ENCODE results near the gene ZMYND11. TPM values are rescaled to one million over a fixed set of nuclear protein-coding genes. Genes with fewer than 3 reads are reported as not detected.
"Not testable (repeated sequence)": the region's sequence is repeated elsewhere in the genome, so short reads cannot be mapped to it uniquely, and the experiment has no call there.

Gene ZMYND11
- total RNA-seq, 3 donors from 2014 or later (not counting 1 experiment from before 2014, with no cell fraction given), result 50.6 to 63.9 (median 52.6) TPM

DNA sequence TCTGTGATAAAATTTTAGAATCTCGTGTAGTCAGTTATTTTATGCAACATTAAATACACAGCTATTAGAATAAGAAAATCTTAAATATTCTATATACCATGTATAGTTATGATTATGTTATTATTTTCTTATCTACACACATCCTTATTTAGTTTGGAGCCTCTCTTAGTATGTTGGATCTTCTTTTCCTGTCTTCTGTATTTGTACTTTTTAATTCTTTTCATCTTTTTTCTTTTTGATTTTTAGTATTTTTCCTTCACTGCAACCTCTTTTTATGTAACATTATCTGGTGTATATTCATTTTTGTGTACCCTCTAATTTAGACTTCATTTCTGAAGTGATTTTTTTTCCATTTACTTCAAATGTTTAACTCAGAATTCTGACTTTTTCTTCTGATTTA, 48.9 kb downstream of the ZMYND11 start:
- Histone ChIP-seq H3K36me3 (ENCODE audit: control insufficient read depth, insufficient read depth, low read length) (peaks cover 12% of the 10 kb centered on the region), H3K27ac (ENCODE audit: low read length) (no peak overlapping the region), H3K27me3 (ENCODE audit: control insufficient read depth, insufficient read depth, low read length) (no peaks in the 10 kb centered on the region), H3K9me3 (ENCODE audit: control insufficient read depth, insufficient read depth, low read length) (no peaks in the 10 kb centered on the region), H3K4me3 (ENCODE audit: low read length) (no peak overlapping the region), H3K4me1 (ENCODE audit: control insufficient read depth, insufficient read depth, low read length) (no peaks in the 10 kb centered on the region)
- intact Hi-C loops (cut with micrococcal nuclease), result no loop called here
- peaks cover 13 to 17% of the 10 kb centered on the region in 2 donors for H3K4me1 Mint-ChIP-seq
- no peak overlapping the region for H3K4me3 Mint-ChIP-seq
- ATAC-seq (no peak), DNase-seq (no peak)
- H3K9me3 Mint-ChIP-seq, result peaks cover 0 to 7% of the 10 kb centered on the region in 2 donors
- no peak for TF ChIP-seq CTCF (IDR thresholded peaks at IDR 0.05)
- no CpG with 5 or more reads among the region's 1 CpG for WGBS (ENCODE audit: insufficient coverage)
- no peak overlapping the region for H3K27ac Mint-ChIP-seq
- no peaks in the 10 kb centered on the region for H3K27me3 Mint-ChIP-seq (ENCODE audit: low read depth in 2 of 2)
- peaks cover 19% of the 10 kb centered on the region for H3K36me3 Mint-ChIP-seq

GRCh38 chr10:184911-185310, 49.7 kb downstream of the ZMYND11 start:
- Mint-ChIP-seq H3K4me1 (peaks cover 13 to 23% of the 10 kb centered on the region in 2 donors), H3K36me3 (peaks cover 19% of the 10 kb centered on the region), H3K9me3 (peaks cover 0 to 7% of the 10 kb centered on the region in 2 donors), H3K27me3 (ENCODE audit: low read depth in 2 of 2) (no peaks in the 10 kb centered on the region), H3K27ac (no peak overlapping the region), H3K4me3 (no peak overlapping the region)
- no peak for ATAC-seq
- no peak for DNase-seq
- 96% methylated on average over 4 of the region's 5 CpGs for WGBS (ENCODE audit: insufficient coverage)
- no peak for TF ChIP-seq CTCF (IDR thresholded peaks at IDR 0.05)
- intact Hi-C loops (cut with micrococcal nuclease), result no loop called here
- Histone ChIP-seq H3K27ac (ENCODE audit: low read length) (no peak overlapping the region), H3K27me3 (ENCODE audit: control insufficient read depth, insufficient read depth, low read length) (no peaks in the 10 kb centered on the region), H3K4me3 (ENCODE audit: low read length) (no peak overlapping the region), H3K9me3 (ENCODE audit: control insufficient read depth, insufficient read depth, low read length) (no peaks in the 10 kb centered on the region), H3K36me3 (ENCODE audit: control insufficient read depth, insufficient read depth, low read length) (peaks cover 12% of the 10 kb centered on the region), H3K4me1 (ENCODE audit: control insufficient read depth, insufficient read depth, low read length) (no peaks in the 10 kb centered on the region)

DNA sequence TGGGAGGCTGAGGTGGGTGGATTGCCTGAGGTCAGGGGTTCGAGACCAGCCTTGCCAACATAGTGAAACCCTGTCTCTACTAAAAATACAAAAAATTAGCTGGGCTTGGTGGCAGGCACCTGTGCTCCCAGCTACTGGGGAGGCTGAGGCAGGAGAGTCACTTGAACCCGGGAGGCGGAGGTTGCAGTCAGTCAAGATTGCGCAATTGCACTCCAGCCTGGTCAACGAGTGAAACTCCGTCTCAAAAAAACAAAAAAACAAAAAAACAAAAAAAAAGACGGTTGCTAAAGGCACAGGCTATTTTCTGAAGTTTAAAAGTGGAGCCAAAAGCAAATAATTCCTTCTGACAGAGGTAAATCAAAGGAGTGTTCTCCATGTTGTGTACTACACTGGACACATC, 50.3 kb downstream of the ZMYND11 start:
- H3K27me3 Mint-ChIP-seq (ENCODE audit: low read depth in 2 of 2); H3K27ac ChIP-seq (ENCODE audit: low read length); DNase-seq; intact Hi-C loops (cut with micrococcal nuclease); H3K27ac Mint-ChIP-seq; H3K9me3 ChIP-seq (ENCODE audit: control insufficient read depth, insufficient read depth, low read length); H3K4me3 Mint-ChIP-seq; ATAC-seq; H3K9me3 Mint-ChIP-seq; H3K4me3 ChIP-seq (ENCODE audit: low read length); H3K27me3 ChIP-seq (ENCODE audit: control insufficient read depth, insufficient read depth, low read length); H3K4me1 ChIP-seq (ENCODE audit: control insufficient read depth, insufficient read depth, low read length): not testable (repeated sequence)
- H3K36me3 ChIP-seq (ENCODE audit: control insufficient read depth, insufficient read depth, low read length), result peaks cover 12% of the 10 kb centered on the region
- peaks cover 19 to 23% of the 10 kb centered on the region in 2 donors for H3K4me1 Mint-ChIP-seq
- peaks cover 19% of the 10 kb centered on the region for H3K36me3 Mint-ChIP-seq
- 100% methylated on average over 6 of the region's 7 CpGs for WGBS (ENCODE audit: insufficient coverage)

- H3K36me3 Mint-ChIP-seq, result peaks cover 19% of the 10 kb centered on the region
- intact Hi-C loops (cut with micrococcal nuclease), result no loop called here
Observed at GRCh38 chr10:186911-187310, 51.7 kb downstream of the ZMYND11 start.

More at GRCh38 chr10:186911-187310, 51.7 kb downstream of the ZMYND11 start:
- ATAC-seq (no peak), DNase-seq (no peak)
- H3K4me3 Mint-ChIP-seq, result no peak overlapping the region
- Histone ChIP-seq H3K9me3 (ENCODE audit: control insufficient read depth, insufficient read depth, low read length) (no peaks in the 10 kb centered on the region), H3K4me3 (ENCODE audit: low read length) (no peak overlapping the region), H3K36me3 (ENCODE audit: control insufficient read depth, insufficient read depth, low read length) (peaks cover 5% of the 10 kb centered on the region), H3K27ac (ENCODE audit: low read length) (no peak overlapping the region), H3K4me1 (ENCODE audit: control insufficient read depth, insufficient read depth, low read length) (no peaks in the 10 kb centered on the region), H3K27me3 (ENCODE audit: control insufficient read depth, insufficient read depth, low read length) (no peaks in the 10 kb centered on the region)
- peaks cover 0 to 7% of the 10 kb centered on the region in 2 donors for H3K9me3 Mint-ChIP-seq
- no peak for TF ChIP-seq CTCF (IDR thresholded peaks at IDR 0.05)
- no peaks in the 10 kb centered on the region for H3K27me3 Mint-ChIP-seq (ENCODE audit: low read depth in 2 of 2)
- H3K27ac Mint-ChIP-seq, result no peak overlapping the region
- peaks cover 20 to 23% of the 10 kb centered on the region in 2 donors for H3K4me1 Mint-ChIP-seq
- 92% methylated on average over 3 of the region's 4 CpGs for WGBS (ENCODE audit: insufficient coverage)
